ENCODE measurements around the gene ASPDH.

- TF ChIP-seq, protein P1, sequence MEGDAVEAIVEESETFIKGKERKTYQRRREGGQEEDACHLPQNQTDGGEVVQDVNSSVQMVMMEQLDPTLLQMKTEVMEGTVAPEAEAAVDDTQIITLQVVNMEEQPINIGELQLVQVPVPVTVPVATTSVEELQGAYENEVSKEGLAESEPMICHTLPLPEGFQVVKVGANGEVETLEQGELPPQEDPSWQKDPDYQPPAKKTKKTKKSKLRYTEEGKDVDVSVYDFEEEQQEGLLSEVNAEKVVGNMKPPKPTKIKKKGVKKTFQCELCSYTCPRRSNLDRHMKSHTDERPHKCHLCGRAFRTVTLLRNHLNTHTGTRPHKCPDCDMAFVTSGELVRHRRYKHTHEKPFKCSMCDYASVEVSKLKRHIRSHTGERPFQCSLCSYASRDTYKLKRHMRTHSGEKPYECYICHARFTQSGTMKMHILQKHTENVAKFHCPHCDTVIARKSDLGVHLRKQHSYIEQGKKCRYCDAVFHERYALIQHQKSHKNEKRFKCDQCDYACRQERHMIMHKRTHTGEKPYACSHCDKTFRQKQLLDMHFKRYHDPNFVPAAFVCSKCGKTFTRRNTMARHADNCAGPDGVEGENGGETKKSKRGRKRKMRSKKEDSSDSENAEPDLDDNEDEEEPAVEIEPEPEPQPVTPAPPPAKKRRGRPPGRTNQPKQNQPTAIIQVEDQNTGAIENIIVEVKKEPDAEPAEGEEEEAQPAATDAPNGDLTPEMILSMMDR (IDR thresholded peaks at IDR 0.05) = no peak
- TF ChIP-seq POLR2A (IDR thresholded peaks at IDR 0.05) = no peak
Measured at GRCh38 chr19:50558039-50558438, 44.3 kb upstream of the ASPDH start.

Measured in transverse colon (tissue), 3 donors.